Endothelial cell of umbilical vein (primary cell): ENCODE results near the gene ICOSLG. TPM values are rescaled to one million over a fixed set of nuclear protein-coding genes. Genes with fewer than 3 reads are reported as not detected.
"Not testable (repeated sequence)": the region's sequence is repeated elsewhere in the genome, so short reads cannot be mapped to it uniquely, and the experiment has no call there.

Experiments
- BruUV-seq: library from RNA; stranded (reverse); fragments of 400-500 nt; replicated peaks from 2 replicates; lab custom pipeline; 2021; lab: Mats Ljungman, UMichigan
- CTCF ChIA-PET: fragments of 300-600, 350-600 bp; sonication (Branson Sonifier 250); formaldehyde crosslinking; loops from one replicate; lab custom pipeline; 2021; ENCODE audit warnings: antibody characterized with exemption, inconsistent platforms; lab: Charles Lee
- POLR2A ChIA-PET: fragments of 300-600, 350-600 bp; sonication (Branson Sonifier 250); formaldehyde crosslinking; loops from one replicate; lab custom pipeline; 2021; ENCODE audit warnings: antibody characterized with exemption, inconsistent platforms; lab: Charles Lee
- DNase-seq: peaks from one replicate; pipeline ENCODE4 v3.0.0-alpha.2; 2011; ENCODE audit warnings: low read depth, low spot score
- FAIRE-seq: peaks from 2 replicates; lab custom pipeline; 2011; peaks lifted over from hg19 to GRCh38; lab: Jason Lieb, UNC
- H2AFZ ChIP-seq: 2 replicates; pipeline ENCODE4 v1.6.0; 2012; ENCODE audit warnings: low read depth, low read length, control low read depth, inconsistent platforms
- H3K27ac ChIP-seq: 2 replicates; pipeline ENCODE4 v1.5.1; 2011; ENCODE audit warnings: low read depth, mild to moderate bottlenecking, control low read depth, low read length, moderate library complexity; ENCODE audit not compliant: insufficient read depth
- H3K27me3 ChIP-seq, 2 experiments: 2 replicates each; pipeline versions ENCODE4 v1.6.0 to v1.6.1; 2011; ENCODE audit warnings: low read length in 2 of 2, mixed read lengths in 1 of 2; ENCODE audit not compliant: control insufficient read depth in 2 of 2, insufficient read depth in 2 of 2
- H3K36me3 ChIP-seq, 2 experiments: 2 replicates in 1 of 2; 3 replicates in 1 of 2; pipeline ENCODE4 v1.5.1; 2011; ENCODE audit warnings: low read length in 2 of 2, mild to moderate bottlenecking in 1 of 2, moderate library complexity in 1 of 2; ENCODE audit not compliant: control insufficient read depth in 2 of 2, insufficient read depth in 2 of 2; ENCODE audit errors: extremely low read depth in 1 of 2
- H3K4me1 ChIP-seq: 3 replicates; pipeline ENCODE4 v1.5.1; 2011; ENCODE audit warnings: mild to moderate bottlenecking, low read length; ENCODE audit not compliant: control insufficient read depth, insufficient read depth; ENCODE audit errors: extremely low read depth
- H3K4me2 ChIP-seq: 2 replicates; pipeline ENCODE4 v1.6.1; 2011; ENCODE audit warnings: low read length, control low read depth, mixed read lengths; ENCODE audit not compliant: insufficient read depth
- H3K4me3 ChIP-seq, 3 experiments: fragments of 200-600 bp in 1 of 3; sonication (generic), shearing (Covaris generic) in 1 of 3; replicated peaks in 1 of 3; 2 replicates each; pipeline ENCODE4 v1.5.1; 2011 to 2016; ENCODE audit warnings: control low read depth in 3 of 3, low read length in 3 of 3, mild to moderate bottlenecking in 2 of 3, inconsistent platforms in 1 of 3, low read depth in 1 of 3, moderate library complexity in 1 of 3; ENCODE audit not compliant: insufficient read depth in 1 of 3
- H3K79me2 ChIP-seq: 2 replicates; pipeline ENCODE4 v1.6.0; 2012; ENCODE audit warnings: low read length, inconsistent platforms; ENCODE audit not compliant: control insufficient read depth, insufficient read depth
- H3K9ac ChIP-seq: replicated peaks from 2 replicates; pipeline ENCODE3; 2011; ENCODE audit warnings: low read length, control low read depth; ENCODE audit not compliant: insufficient read depth; ENCODE audit errors: extremely low read depth
- H3K9me1 ChIP-seq: replicated peaks from 3 replicates; pipeline ENCODE4 v1.6.0; 2011; ENCODE audit warnings: mild to moderate bottlenecking, low read length; ENCODE audit not compliant: control insufficient read depth, insufficient read depth; ENCODE audit errors: extremely low read depth
- H3K9me3 ChIP-seq: replicated peaks from 2 replicates; pipeline ENCODE4 v1.5.1; 2012; ENCODE audit warnings: low read length, inconsistent platforms; ENCODE audit not compliant: control insufficient read depth, insufficient read depth
- H4K20me1 ChIP-seq: replicated peaks from 2 replicates; pipeline ENCODE3; 2011; ENCODE audit warnings: mild to moderate bottlenecking, low read length; ENCODE audit not compliant: control insufficient read depth, insufficient read depth; ENCODE audit errors: extremely low read depth
- dilution Hi-C: fragments of 300-500 bp; cut with MboI; formaldehyde crosslinking; loops from one replicate; pipeline ENCODE4 v1.15.0; 2019; ENCODE audit warnings: low sequenced_read_pairs; ENCODE audit not compliant: extremely low pct_ligation_motif_present
- intact Hi-C: fragments of 100-400 bp; cut with micrococcal nuclease; formaldehyde crosslinking; loops from one replicate; pipeline ENCODE4 v1.10.0; 2022
- polyA plus RNA-seq, 4 experiments: library from polyadenylated mRNA; depleted of rRNA in 3 of 4; stranded (reverse) in 3 of 4; unstranded in 1 of 4; fragments of >200 nt; gene quantifications; 2 replicates each; pipeline versions ENCODE4 v1.2.1 to v1.2.3, GENCODE V29; 2011 to 2012; ENCODE audit warnings: missing spikeins in 1 of 4
- total RNA-seq: library from RNA; stranded (reverse); gene quantifications from 2 replicates; pipeline ENCODE4 v1.2.3, GENCODE V29; 2021

ICOSLG gene
- total and polyA plus RNA-seq, 2 donors (not counting 3 experiments of a cell fraction or from before 2014, with no cell fraction given): 0.91 to 2.9 TPM

GRCh38 chr21:44228109-44228508 lies 12.6 kb downstream of the ICOSLG start:
- CTCF ChIA-PET, H3K79me2 ChIP-seq, H3K36me3 ChIP-seq, intact Hi-C loops, H2AFZ ChIP-seq, H3K9me3 ChIP-seq, H4K20me1 ChIP-seq, H3K4me3 ChIP-seq, H3K4me2 ChIP-seq, H3K27me3 ChIP-seq, H3K9ac ChIP-seq, dilution Hi-C loops, H3K4me1 ChIP-seq, BruUV-seq, FAIRE-seq, H3K9me1 ChIP-seq, DNase-seq, H3K27ac ChIP-seq, POLR2A ChIA-PET: not testable (repeated sequence)

- DNase-seq, H4K20me1 ChIP-seq, POLR2A ChIA-PET, FAIRE-seq, dilution Hi-C loops, H3K36me3 ChIP-seq, H3K27ac ChIP-seq, H3K79me2 ChIP-seq, H3K27me3 ChIP-seq, H3K4me1 ChIP-seq, H3K9me3 ChIP-seq, H3K9ac ChIP-seq, CTCF ChIA-PET, H3K4me2 ChIP-seq, H3K9me1 ChIP-seq, H2AFZ ChIP-seq, intact Hi-C loops, BruUV-seq, H3K4me3 ChIP-seq: not testable (repeated sequence)
Measured at GRCh38 chr21:44227614-44228013, 13.1 kb downstream of the ICOSLG start.

- intact Hi-C loops, BruUV-seq, H4K20me1 ChIP-seq, POLR2A ChIA-PET, H3K79me2 ChIP-seq, H3K27ac ChIP-seq, H3K36me3 ChIP-seq, H3K9me3 ChIP-seq, H3K9ac ChIP-seq, H2AFZ ChIP-seq, H3K9me1 ChIP-seq, H3K4me3 ChIP-seq, H3K27me3 ChIP-seq, H3K4me2 ChIP-seq, dilution Hi-C loops, FAIRE-seq, CTCF ChIA-PET, H3K4me1 ChIP-seq, DNase-seq: not testable (repeated sequence)
Measured at GRCh38 chr21:44225605-44226004, 15.1 kb downstream of the ICOSLG start.

GRCh38 chr21:44223334-44223733 lies 17.4 kb downstream of the ICOSLG start:
- DNase-seq, CTCF ChIA-PET, H3K9me1 ChIP-seq, H3K4me1 ChIP-seq, H3K36me3 ChIP-seq, H3K9ac ChIP-seq, H4K20me1 ChIP-seq, H3K79me2 ChIP-seq, intact Hi-C loops, H3K27me3 ChIP-seq, POLR2A ChIA-PET, H2AFZ ChIP-seq, H3K9me3 ChIP-seq, H3K4me3 ChIP-seq, dilution Hi-C loops, H3K4me2 ChIP-seq, FAIRE-seq, H3K27ac ChIP-seq: not testable (repeated sequence)
- BruUV-seq: TSS peak; percentile 22
